ENCODE results near the gene REPS1.
"Not testable (repeated sequence)": the region's sequence is repeated elsewhere in the genome, so short reads cannot be mapped to it uniquely, and the experiment has no call there.

The REPS1 gene

DNA sequence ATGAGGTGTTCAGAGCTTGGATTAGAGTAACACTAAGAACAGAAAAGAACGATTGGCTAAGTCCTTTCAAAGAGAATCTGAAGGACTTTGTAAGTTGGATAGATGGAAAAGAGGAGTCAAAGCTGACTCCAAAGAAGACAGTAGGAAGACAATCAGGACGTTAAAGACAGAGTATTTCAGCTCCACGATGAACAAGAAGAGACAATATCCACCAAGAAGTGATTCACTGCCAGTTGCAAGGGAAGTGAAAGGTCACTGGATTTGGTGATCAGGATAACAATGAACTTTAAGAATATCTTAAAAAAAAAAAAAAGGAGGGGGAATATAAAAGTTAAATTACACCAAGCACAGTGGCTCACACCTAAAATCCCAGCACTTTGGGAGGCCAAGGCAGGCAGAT is 17.9 kb downstream of the REPS1 start:
- DNase-seq (ENCODE audit: low spot score): no peak

DNA sequence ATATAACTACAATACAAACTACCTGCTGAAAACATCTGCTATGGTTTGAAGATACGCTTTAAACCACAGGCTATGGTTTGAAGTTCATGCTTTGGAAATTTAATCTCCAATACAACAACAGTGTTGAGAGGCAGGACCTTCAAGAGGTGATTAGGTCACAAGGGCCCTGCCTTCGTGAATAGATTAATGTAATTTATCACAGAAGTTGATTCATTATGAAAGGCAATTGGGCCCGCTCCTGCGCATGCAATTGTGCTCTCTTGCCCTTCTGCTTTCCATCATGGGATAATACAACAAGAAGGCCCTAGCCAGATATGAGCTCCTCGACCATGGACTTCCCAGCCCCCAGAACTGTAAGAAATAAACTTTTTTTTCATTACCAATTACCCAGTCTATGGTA is 21.2 kb downstream of the REPS1 start:
- DNase-seq (ENCODE audit: low spot score): no peak

- DNase-seq (ENCODE audit: low spot score): no peak
These were observed 22.1 kb downstream of the REPS1 start for GRCh38 chr6:138965971-138966370.

DNA sequence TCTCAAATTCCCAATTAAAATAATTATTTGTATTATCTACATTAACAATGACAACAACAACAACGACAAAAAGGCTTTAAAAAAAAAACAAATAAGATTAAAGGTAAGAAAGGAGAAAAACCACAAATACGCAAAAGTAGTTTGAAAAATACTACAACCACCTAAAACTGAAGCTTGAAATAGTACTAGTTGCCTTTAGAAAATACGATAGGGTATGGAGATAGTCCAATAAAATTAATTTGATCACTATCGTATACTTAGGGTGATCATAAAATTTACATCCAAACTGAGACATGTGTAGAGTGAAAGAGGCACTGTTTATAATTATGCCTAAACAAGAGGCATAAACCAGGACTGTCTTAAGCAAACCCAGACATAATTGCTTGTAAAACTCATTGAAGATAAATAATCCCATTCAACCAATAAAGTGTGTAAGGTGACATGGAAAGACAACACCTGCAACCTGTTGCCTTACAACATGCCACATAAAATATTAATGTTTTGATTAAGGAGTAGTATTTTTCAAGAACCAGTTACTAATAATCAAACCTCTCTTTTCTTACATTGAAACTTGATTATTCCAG is 22.7 kb downstream of the REPS1 start:
- DNase-seq (ENCODE audit: low spot score): no peak

- DNase-seq (ENCODE audit: low spot score): no peak
These were observed 24.0 kb downstream of the REPS1 start for GRCh38 chr6:138964012-138964411.

GRCh38 chr6:138963531-138963930 is 24.5 kb downstream of the REPS1 start:
- no peak for DNase-seq (ENCODE audit: low spot score)

- DNase-seq (ENCODE audit: low spot score): no peak
These were observed 24.9 kb downstream of the REPS1 start for GRCh38 chr6:138963119-138963518.

DNA sequence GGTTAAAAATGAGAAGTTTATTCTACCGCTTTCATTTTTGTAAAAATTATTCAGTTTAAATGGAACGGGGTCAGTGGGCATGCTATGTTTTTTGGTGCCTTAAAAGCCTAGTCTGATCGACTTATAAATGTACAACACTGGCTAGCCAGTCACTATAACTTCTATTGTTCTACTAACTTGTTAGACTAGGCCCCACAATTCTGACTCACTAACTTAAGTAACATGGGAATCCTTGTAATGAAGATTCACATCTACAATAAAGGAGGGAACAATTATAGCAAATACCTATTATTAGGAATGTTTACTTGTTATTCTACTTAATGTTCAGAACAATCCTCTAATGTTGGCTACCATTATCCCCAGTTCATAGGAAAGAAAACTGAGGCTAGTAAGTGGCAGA is 28.5 kb downstream of the REPS1 start:
- DNase-seq (ENCODE audit: low spot score): no peak

GRCh38 chr6:138958595-138958994 is 29.5 kb downstream of the REPS1 start:
- no peak for DNase-seq (ENCODE audit: low spot score)

DNA sequence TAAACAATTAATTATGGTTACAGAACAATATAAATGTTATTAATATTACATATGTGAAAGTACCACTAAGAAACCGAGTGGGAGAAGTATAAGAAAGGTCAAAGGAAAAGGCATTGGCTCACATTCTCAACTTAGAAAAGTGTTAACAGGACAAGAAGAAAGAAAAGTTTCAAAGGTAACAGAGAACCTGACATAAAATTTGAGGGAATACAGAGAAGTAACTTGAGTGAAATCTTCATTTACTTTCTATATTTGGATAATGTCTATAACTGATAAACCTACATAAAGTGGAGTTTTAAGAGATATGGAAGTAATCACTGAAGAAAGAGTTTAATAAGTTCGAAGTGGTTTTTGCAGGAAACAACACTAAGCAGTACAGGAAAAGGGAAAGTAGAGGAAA is 30.1 kb downstream of the REPS1 start:
- no peak for DNase-seq (ENCODE audit: low spot score)

DNA sequence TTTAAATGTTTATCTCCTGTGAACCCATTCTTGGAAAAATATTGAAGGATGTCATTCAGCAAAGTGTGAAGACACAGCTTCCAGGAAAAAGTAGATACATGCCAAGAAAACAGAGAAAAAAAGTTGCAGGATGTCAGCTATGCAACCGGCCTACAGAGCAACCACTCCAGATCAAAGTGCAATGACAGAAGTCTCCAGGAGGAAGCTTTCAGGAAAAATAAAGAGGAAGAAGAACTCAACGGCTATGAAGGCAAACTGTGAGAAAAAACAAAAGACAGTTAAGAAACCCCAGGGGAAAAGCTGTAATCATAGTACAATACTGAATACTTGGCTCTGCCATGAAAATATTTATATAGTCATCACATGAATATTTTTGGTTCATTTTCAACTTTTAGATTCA is 30.6 kb downstream of the REPS1 start:
- no peak for DNase-seq (ENCODE audit: low spot score)

GRCh38 chr6:138956244-138956924 is 31.7 kb downstream of the REPS1 start:
- DNase-seq (ENCODE audit: low spot score): no peak

GRCh38 chr6:138955262-138955661 is 32.8 kb downstream of the REPS1 start:
- DNase-seq (ENCODE audit: low spot score): no peak

DNA sequence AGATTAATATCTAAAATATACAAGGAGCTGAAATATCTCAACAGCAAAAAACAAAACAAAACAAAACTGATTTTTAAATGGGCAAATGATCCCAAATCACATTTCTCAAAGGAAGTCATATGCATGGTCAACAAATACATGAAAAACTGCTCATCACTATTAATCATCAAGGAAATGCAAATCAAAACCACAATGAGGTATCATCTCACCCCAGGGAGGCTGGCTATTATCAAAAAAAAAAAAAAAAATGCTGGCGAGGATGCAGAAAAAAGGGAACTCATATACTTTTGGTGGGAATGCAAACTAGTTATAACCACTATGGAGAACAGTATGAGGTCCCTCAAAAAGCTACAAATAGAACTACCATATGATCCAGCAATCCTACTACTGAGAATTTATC is 34.6 kb downstream of the REPS1 start:
- DNase-seq (ENCODE audit: low spot score): no peak

DNA sequence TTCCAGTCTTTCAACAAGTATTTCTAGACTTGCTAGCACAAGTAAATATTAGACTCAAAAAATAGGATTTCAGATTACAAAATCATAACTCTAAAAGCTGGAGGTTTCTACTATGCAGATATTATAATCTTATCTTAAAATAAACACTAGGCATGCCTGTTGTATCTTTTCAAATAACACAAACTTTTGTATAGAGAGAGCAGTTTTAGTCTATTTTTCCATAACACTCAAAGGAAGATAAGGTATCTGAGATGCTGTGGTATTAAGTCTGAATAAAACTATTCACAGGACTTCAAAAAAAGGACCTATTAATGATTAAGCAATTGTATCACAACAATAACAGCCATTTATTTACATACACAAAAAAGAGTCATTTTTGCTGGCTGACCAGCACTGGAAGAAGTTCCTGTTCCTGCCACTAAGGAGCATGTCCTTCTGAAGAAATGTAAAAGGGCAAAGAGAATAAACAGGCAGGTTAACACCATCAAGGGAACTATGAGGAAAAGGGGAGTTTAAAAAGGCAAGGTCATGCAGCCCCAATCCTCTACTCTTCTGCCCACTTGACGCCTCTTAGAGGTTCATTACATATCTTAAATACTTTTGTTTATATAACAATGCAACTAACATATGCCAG is 39.4 kb downstream of the REPS1 start:
- no peak for DNase-seq (ENCODE audit: low spot score)

- no peak for DNase-seq (ENCODE audit: low spot score)
These were observed 40.0 kb downstream of the REPS1 start for GRCh38 chr6:138948004-138948403.

DNA sequence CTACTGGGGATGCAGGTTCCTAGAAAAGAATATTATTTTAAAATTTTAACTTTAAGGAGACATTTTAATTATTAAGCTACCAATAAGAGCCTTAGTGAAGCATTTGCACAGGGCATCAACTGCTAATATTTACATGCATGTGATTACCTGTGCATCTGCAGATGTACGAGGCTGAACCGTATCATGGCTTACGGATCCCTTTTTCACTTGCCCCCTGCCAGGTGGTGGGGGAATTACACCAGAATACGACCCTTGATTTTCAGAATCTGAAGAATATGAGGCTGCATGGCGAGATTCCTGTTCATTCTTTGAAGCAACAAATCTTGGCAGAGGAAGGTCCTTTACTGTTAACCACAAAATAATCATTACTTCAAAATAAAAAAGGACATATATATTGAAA is 42.7 kb downstream of the REPS1 start:
- no peak for DNase-seq (ENCODE audit: low spot score)

DNA sequence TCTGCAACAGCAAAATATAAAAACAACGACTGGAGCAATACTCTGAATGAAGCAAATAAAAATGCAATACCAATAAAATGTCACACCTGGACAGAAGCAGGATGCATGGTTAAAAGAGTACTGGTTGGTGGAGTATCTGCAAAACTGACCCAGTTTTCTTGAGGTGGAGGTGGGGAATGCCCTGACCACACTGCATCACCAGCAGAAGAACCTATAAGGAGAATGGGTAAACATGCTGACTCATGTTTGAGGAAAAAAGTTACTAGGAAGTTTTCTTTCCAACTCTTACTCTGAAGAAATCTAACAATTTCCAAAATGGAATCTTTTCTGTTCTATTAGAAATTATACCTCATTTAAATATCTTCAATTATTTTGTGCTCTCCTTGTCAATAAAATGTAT is 43.6 kb downstream of the REPS1 start:
- DNase-seq (ENCODE audit: low spot score): no peak

DNA sequence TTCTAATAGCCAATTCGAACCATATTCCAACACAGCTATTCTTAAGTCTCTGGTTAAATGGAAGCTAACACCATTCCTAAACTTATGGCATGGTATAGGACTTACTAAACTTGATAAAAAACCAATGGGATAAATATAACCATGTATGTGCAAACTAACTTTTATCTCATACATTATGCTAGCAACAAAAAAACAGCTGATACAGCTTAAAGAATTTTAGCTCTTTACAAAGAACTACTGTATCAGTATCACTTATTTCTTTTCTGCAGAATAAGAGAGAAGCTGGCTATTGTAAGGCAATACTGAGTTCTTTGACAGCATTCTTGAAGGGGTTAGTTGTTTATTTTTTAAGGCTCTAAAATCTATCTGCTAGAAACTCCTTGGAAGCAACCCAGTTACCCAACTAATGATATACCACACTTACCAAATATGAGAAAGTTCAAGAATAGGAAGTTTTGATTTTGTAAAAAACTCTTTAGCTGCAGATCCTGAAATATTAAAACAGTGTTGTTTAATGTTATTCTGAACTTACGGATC is 44.9 kb downstream of the REPS1 start:
- no peak for DNase-seq (ENCODE audit: low spot score)

DNA sequence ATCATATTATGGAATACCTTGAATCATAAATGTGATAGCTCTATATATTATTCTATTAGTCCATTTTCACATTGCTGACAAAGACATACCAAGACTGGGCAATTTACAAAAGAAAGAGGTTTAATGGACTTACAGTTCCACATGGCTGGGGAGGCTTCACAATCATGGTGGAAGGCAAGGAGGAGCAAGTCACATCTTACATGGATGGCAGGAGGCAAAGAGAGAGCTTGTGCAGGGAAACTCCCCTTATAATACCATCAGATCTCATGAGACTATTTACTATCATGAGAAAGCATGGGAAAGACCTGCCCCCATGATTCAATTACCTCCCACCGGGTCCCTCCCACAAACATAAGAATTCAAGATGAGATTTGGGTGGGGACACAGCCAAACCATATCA is 51.2 kb downstream of the REPS1 start:
- not testable (repeated sequence) for DNase-seq (ENCODE audit: low spot score)

DNA sequence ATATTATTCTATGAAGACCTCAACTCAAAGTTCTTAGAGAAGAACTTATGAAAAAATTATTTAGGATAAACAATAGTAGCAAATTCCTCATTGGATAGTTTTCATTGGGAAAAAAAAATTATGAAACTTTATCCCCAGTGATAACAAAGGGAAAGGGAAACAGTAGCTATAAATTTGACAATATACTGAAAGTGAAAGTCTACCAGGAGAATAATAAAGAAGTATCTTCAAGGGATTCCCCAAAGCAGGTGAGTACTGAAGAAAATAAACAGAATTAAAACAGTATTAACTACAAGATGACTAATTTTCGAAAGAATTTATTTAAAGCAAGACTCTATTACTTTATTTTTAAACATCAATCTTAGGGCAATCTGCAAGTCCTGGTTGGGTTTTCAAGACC is 56.4 kb downstream of the REPS1 start:
- DNase-seq (ENCODE audit: low spot score): no peak

GRCh38 chr6:138926579-138926978 is 61.5 kb downstream of the REPS1 start:
- DNase-seq (ENCODE audit: low spot score): no peak

DNA sequence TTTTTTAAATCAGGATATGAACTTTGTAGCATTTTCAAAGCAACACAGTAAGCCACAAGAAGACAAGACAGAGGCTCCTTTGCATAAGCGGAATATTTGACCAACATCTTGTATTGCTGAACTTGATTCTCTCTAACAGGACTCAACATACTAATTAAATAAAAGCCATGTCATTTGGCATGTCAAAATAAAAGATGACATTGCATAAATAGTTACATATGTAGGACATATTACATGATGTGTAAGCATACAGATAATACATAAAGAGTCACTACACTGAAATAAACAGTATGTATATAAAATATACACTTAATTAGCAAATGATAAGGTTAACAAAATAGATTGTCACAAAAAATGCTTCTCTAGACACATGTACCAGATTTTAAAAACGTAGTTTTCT is 62.2 kb downstream of the REPS1 start:
- DNase-seq (ENCODE audit: low spot score): no peak

GRCh38 chr6:138923561-138923960 is 64.5 kb downstream of the REPS1 start:
- DNase-seq (ENCODE audit: low spot score): no peak
